ENCODE results near the gene SLAMF7. TPM values are rescaled to one million over a fixed set of nuclear protein-coding genes. Genes with fewer than 3 reads are reported as not detected.

Gene SLAMF7, protein sequence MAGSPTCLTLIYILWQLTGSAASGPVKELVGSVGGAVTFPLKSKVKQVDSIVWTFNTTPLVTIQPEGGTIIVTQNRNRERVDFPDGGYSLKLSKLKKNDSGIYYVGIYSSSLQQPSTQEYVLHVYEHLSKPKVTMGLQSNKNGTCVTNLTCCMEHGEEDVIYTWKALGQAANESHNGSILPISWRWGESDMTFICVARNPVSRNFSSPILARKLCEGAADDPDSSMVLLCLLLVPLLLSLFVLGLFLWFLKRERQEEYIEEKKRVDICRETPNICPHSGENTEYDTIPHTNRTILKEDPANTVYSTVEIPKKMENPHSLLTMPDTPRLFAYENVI
- total RNA-seq, result 0.14 and 0.99 TPM in 2 replicates

DNA sequence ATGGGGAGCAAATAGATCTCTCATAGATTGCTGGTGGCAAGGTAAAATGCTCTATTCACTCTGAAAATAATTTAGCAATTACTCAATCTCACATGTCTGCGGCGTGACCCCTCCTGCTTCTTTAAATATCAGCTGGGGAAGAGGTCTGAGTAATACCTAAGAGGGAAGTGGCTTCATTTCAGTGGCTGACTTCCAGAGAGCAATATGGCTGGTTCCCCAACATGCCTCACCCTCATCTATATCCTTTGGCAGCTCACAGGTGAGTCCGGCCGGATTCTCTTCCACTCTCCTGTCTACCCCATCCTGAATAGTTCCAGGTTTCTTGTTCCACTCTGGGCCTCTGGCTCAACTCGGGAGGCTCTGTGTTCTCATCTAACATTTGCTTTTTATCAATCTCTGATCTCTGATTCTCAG lies at the start of gene SLAMF7:
SLAMF7 (plus strand) TSS at position 150 of the 414 bp plus-strand sequence; CDS start at position 205, 55 bp downstream.

DNA sequence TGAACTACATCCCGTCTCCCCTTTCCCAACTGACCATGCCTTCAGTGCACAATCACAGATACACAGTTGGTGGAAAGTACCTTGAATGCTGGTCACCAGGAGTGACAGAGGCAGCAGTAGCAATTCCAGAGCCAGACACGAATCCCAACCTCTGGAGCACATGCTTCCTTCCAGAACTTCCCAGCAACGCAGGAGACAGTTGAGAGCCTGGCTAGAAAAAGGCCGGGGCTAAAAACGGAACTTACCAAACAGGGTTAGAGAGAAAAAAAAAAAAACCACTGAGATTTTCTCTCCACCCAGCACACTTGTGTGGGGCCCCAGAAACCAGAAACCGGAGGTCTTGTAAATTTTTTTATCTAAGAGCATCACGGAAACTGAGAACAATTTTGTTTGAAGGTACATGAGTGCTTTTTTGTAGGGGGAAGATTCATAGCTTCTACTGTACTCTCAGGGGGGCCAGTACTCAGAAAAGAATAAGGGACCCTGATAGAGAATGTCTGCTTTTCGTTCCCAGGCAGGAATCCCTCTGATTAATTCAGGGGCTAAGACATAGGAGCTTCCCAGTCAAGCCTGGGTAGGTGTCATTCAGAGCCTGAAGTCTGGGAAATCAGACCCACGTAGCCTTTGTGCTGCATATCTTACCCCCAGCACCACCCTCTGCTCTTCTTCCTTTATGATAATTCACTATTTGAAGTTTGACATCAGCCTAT lies 27.3 kb upstream of the SLAMF7 start, which contains the start of gene CD48:
CD48 (minus strand) TSS at position 221 of the 710 bp plus-strand sequence; CDS start at position 162, 59 bp downstream.

DNA sequence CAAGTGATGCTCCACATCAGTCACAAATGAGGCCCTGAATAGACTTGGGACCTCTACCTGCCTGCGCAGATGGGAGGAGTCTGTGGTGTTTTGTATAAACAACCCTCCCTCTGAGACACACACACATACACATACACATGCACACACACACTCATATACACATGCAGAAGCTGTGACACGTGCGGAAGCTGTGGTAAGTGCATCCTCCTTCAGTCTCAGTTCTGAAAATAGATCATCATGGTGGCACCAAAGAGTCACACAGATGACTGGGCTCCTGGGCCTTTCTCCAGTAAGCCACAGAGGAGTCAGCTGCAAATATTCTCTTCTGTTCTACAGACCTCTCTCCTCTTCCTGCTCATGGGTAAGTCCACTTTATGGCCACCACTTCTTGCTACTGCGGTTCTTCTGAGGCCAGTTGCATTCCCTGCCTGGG lies 56.9 kb downstream of the SLAMF7 start, which contains the start of gene LY9:
LY9 (plus strand) TSS at position 224 of the 433 bp plus-strand sequence; CDS start at position 238, 14 bp downstream.

Other genes with a start within 250 kb of the SLAMF7 start
- gene SLAMF6, start 216.0 kb upstream of the SLAMF7 start, total RNA-seq, result not detected in 2 replicates
- not detected in 2 replicates for gene CD84, start 159.8 kb upstream of the SLAMF7 start, total RNA-seq
- gene SLAMF1, start 92.2 kb upstream of the SLAMF7 start, total RNA-seq, result not detected in 2 replicates
- gene CD48, start 27.4 kb upstream of the SLAMF7 start, total RNA-seq, result not detected in 2 replicates
- gene LY9, start 56.9 kb downstream of the SLAMF7 start, total RNA-seq, result not detected in 2 replicates
- 0.07 TPM in 1 of 2 replicates, not detected in the other for gene CD244, start 123.6 kb downstream of the SLAMF7 start, total RNA-seq
- not detected in 2 replicates for gene ITLN1, start 145.9 kb downstream of the SLAMF7 start, total RNA-seq
- gene ITLN2, start 215.6 kb downstream of the SLAMF7 start, total RNA-seq, result not detected in 2 replicates